WTC11 (cell line): ENCODE results near the gene ZNF547. TPM values are rescaled to one million over a fixed set of nuclear protein-coding genes. Genes with fewer than 3 reads are reported as not detected.

Source experiments
- ATAC-seq: fragments of 200-7000 bp; cut with Tn5 transposase; 2 replicates; pipeline ENCODE4 v1.10.0; 2021; ENCODE audit warnings: mild to moderate bottlenecking, moderate library complexity
- CTCF ChIA-PET: fragments of 300-600 bp; sonication (Branson Sonifier 250); formaldehyde crosslinking; loops from one replicate; lab custom pipeline; 2021; ENCODE audit warnings: antibody characterized with exemption; lab: Charles Lee
- POLR2A ChIA-PET: fragments of 350-600 bp; sonication (Branson Sonifier 250); formaldehyde crosslinking; loops from one replicate; lab custom pipeline; 2021; ENCODE audit warnings: antibody characterized with exemption; lab: Charles Lee
- DNase-seq: peaks from one replicate; pipeline ENCODE4 v3.0.0; 2021; ENCODE audit warnings: low spot score
- H3K27ac Mint-ChIP-seq: 2 replicates; pipeline ENCODE4 v1.8.0; 2021; ENCODE audit warnings: mixed read lengths
- H3K27me3 Mint-ChIP-seq: 2 replicates; pipeline ENCODE4 v1.8.0; 2021; ENCODE audit warnings: low read depth, mild to moderate bottlenecking, moderate library complexity, mixed read lengths
- H3K36me3 Mint-ChIP-seq: 2 replicates; pipeline ENCODE4 v1.8.0; 2021; ENCODE audit warnings: mixed read lengths
- H3K4me1 Mint-ChIP-seq: 2 replicates; pipeline ENCODE4 v1.8.0; 2022; ENCODE audit warnings: mixed read lengths
- H3K4me3 Mint-ChIP-seq: 2 replicates; pipeline ENCODE4 v1.8.0; 2021; ENCODE audit warnings: mild to moderate bottlenecking, moderate library complexity, mixed read lengths
- H3K9me3 Mint-ChIP-seq: 2 replicates; pipeline ENCODE4 v1.8.0; 2021; ENCODE audit warnings: mixed read lengths
- ATF1 ChIP-seq: sonication (generic); formaldehyde crosslinking; IDR thresholded peaks from 2 replicates; pipeline ENCODE4 v1.8.1; 2023; ENCODE audit warnings: mild to moderate bottlenecking, moderate library complexity, missing genetic modification reagents
- ATF3 ChIP-seq: sonication (generic); formaldehyde crosslinking; conservative IDR thresholded peaks from 2 replicates; pipeline ENCODE4 v1.8.1; 2022; ENCODE audit warnings: mild to moderate bottlenecking, missing genetic modification reagents
- CREM ChIP-seq: sonication (generic); formaldehyde crosslinking; IDR thresholded peaks from 2 replicates; pipeline ENCODE4 v1.8.1; 2022; ENCODE audit warnings: mild to moderate bottlenecking, missing genetic modification reagents, moderate library complexity
- ETV6 ChIP-seq: sonication (generic); formaldehyde crosslinking; IDR thresholded peaks from 2 replicates; pipeline ENCODE4 v1.8.1; 2022; ENCODE audit warnings: mild to moderate bottlenecking, missing genetic modification reagents
- GABPB1 ChIP-seq: sonication (generic); formaldehyde crosslinking; IDR thresholded peaks from 2 replicates; pipeline ENCODE4 v1.8.1; 2023; ENCODE audit warnings: mild to moderate bottlenecking, missing genetic modification reagents
- HMGXB4 ChIP-seq: sonication (generic); formaldehyde crosslinking; IDR thresholded peaks from 2 replicates; pipeline ENCODE4 v1.8.1; 2023; ENCODE audit warnings: mild to moderate bottlenecking, moderate library complexity, missing genetic modification reagents
- IRF1 ChIP-seq: sonication (generic); formaldehyde crosslinking; IDR thresholded peaks from 2 replicates; pipeline ENCODE4 v1.8.0; 2023; ENCODE audit warnings: missing genetic modification reagents
- JAZF1 ChIP-seq: fragments of 250-450 bp; sonication (Bioruptor Pico); IDR thresholded peaks from 2 replicates; pipeline ENCODE4 v1.9.0; 2021; ENCODE audit warnings: moderate library complexity, mild to moderate bottlenecking, inconsistent platforms
- NFYB ChIP-seq: sonication (generic); formaldehyde crosslinking; conservative IDR thresholded peaks from 2 replicates; pipeline ENCODE4 v1.8.0; 2022; ENCODE audit warnings: low read depth, missing genetic modification reagents
- NR2C2 ChIP-seq: sonication (generic); formaldehyde crosslinking; IDR thresholded peaks from 2 replicates; pipeline ENCODE4 v1.8.0; 2022; ENCODE audit warnings: mild to moderate bottlenecking, missing genetic modification reagents
- RELA ChIP-seq: sonication (generic); formaldehyde crosslinking; IDR thresholded peaks from 2 replicates; pipeline ENCODE4 v1.8.1; 2022; ENCODE audit warnings: missing genetic modification reagents, mild to moderate bottlenecking, borderline replicate concordance
- ZNF416 ChIP-seq: fragments of 250-450 bp; sonication (Bioruptor Pico); IDR thresholded peaks from 2 replicates; pipeline ENCODE4 v1.9.0; 2021; ENCODE audit warnings: mild to moderate bottlenecking, inconsistent platforms
- total RNA-seq: library from RNA; stranded (reverse); gene quantifications from 3 replicates; pipeline ENCODE4 v1.2.3, GENCODE V29; 2021
- TF ChIP-seq, protein P1 (sequence below): sonication (generic); formaldehyde crosslinking; conservative IDR thresholded peaks from 2 replicates; pipeline ENCODE4 v1.8.1; 2023; ENCODE audit warnings: mild to moderate bottlenecking, low read depth, missing genetic modification reagents, moderate library complexity
- TF ChIP-seq, protein P2 (sequence below): sonication (generic); formaldehyde crosslinking; IDR thresholded peaks from 2 replicates; pipeline ENCODE4 v1.8.0; 2023; ENCODE audit warnings: missing genetic modification reagents, mild to moderate bottlenecking, borderline replicate concordance
- TF ChIP-seq, protein P3 (sequence below): fragments of 250-450 bp; sonication (Bioruptor Pico); IDR thresholded peaks from 2 replicates; pipeline ENCODE4 v1.9.0; 2021; ENCODE audit warnings: mild to moderate bottlenecking, borderline replicate concordance
- TF ChIP-seq, protein P4 (sequence below): fragments of 250-450 bp; sonication (Bioruptor Pico); conservative IDR thresholded peaks from 2 replicates; pipeline ENCODE4 v1.9.0; 2021; ENCODE audit warnings: mild to moderate bottlenecking
- TF ChIP-seq, protein P5 (sequence below): sonication (generic); formaldehyde crosslinking; IDR thresholded peaks from 2 replicates; pipeline ENCODE4 v1.8.0; 2022; ENCODE audit warnings: mild to moderate bottlenecking, missing genetic modification reagents

Gene ZNF547
- total RNA-seq, 1 experiment from 2014 or later: 2.3 TPM

DNA sequence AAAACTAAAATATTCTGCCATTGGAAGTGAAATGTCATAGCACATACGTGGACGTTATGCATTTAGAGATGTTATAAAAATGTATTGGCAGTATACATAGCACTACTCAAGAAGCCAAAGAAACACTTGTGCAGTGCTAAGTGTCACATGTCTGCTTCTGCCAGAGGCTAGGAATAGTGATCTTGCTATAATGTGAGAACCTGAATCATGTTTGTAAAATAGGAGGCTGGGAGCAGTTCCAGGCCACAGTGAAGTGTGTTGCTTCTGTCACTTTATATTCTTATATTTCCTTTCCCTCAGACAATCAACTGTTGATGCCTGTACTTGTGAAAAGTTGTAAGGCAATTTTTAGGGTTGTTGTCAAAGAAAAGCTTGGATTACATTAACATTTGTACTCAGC, 3.4 kb downstream of the ZNF547 start:
- Mint-ChIP-seq H3K27me3 (no peaks in the 10 kb centered on the region), H3K27ac (no peak overlapping the region), H3K4me3 (no peak overlapping the region), H3K9me3 (no peaks in the 10 kb centered on the region), H3K36me3 (no peaks in the 10 kb centered on the region), H3K4me1 (peaks cover 10% of the 10 kb centered on the region)
- TF ChIP-seq HMGXB4 (CRISPR knock-in tag) (no peak), ATF3 (CRISPR knock-in tag) (no peak), JAZF1 (CRISPR knock-in tag) (no peak), ZNF416 (CRISPR knock-in tag) (no peak), CREM (no peak), RELA (CRISPR knock-in tag) (no peak)
- TF ChIP-seq, protein P1, sequence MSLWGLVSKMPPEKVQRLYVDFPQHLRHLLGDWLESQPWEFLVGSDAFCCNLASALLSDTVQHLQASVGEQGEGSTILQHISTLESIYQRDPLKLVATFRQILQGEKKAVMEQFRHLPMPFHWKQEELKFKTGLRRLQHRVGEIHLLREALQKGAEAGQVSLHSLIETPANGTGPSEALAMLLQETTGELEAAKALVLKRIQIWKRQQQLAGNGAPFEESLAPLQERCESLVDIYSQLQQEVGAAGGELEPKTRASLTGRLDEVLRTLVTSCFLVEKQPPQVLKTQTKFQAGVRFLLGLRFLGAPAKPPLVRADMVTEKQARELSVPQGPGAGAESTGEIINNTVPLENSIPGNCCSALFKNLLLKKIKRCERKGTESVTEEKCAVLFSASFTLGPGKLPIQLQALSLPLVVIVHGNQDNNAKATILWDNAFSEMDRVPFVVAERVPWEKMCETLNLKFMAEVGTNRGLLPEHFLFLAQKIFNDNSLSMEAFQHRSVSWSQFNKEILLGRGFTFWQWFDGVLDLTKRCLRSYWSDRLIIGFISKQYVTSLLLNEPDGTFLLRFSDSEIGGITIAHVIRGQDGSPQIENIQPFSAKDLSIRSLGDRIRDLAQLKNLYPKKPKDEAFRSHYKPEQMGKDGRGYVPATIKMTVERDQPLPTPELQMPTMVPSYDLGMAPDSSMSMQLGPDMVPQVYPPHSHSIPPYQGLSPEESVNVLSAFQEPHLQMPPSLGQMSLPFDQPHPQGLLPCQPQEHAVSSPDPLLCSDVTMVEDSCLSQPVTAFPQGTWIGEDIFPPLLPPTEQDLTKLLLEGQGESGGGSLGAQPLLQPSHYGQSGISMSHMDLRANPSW: no peak
- CTCF ChIA-PET: no interaction called here
- DNase-seq (no peak), ATAC-seq (no peak)
- POLR2A ChIA-PET: no interaction called here

DNA sequence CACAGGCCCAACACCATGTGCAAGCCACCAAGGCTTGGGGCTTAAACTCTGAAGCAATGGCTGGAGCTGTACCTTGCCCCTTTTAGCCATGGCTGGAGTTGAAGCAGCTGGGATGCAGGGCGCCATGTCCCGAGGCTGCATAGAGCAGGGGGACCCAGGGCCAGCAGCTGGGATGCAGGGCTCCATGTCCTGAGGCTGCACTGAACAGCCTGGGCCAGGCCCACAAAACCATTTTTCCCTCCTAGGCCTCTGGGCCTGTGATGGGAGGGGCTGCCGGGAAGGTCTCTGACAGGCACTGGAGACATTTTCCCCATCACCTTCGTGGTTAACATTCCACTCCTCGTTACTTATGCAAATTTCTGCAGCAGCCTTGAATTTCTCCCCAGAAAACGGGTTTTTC, 10.8 kb downstream of the ZNF547 start:
- Mint-ChIP-seq H3K4me3 (no peak overlapping the region), H3K36me3 (peaks cover 69% of the 10 kb centered on the region)
- no peak for TF ChIP-seq ATF1 (CRISPR knock-in tag)
- TF ChIP-seq, protein P2, sequence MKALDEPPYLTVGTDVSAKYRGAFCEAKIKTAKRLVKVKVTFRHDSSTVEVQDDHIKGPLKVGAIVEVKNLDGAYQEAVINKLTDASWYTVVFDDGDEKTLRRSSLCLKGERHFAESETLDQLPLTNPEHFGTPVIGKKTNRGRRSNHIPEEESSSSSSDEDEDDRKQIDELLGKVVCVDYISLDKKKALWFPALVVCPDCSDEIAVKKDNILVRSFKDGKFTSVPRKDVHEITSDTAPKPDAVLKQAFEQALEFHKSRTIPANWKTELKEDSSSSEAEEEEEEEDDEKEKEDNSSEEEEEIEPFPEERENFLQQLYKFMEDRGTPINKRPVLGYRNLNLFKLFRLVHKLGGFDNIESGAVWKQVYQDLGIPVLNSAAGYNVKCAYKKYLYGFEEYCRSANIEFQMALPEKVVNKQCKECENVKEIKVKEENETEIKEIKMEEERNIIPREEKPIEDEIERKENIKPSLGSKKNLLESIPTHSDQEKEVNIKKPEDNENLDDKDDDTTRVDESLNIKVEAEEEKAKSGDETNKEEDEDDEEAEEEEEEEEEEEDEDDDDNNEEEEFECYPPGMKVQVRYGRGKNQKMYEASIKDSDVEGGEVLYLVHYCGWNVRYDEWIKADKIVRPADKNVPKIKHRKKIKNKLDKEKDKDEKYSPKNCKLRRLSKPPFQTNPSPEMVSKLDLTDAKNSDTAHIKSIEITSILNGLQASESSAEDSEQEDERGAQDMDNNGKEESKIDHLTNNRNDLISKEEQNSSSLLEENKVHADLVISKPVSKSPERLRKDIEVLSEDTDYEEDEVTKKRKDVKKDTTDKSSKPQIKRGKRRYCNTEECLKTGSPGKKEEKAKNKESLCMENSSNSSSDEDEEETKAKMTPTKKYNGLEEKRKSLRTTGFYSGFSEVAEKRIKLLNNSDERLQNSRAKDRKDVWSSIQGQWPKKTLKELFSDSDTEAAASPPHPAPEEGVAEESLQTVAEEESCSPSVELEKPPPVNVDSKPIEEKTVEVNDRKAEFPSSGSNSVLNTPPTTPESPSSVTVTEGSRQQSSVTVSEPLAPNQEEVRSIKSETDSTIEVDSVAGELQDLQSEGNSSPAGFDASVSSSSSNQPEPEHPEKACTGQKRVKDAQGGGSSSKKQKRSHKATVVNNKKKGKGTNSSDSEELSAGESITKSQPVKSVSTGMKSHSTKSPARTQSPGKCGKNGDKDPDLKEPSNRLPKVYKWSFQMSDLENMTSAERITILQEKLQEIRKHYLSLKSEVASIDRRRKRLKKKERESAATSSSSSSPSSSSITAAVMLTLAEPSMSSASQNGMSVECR (CRISPR knock-in tag): no peak
- TF ChIP-seq GABPB1: no peak
- TF ChIP-seq, protein P3, sequence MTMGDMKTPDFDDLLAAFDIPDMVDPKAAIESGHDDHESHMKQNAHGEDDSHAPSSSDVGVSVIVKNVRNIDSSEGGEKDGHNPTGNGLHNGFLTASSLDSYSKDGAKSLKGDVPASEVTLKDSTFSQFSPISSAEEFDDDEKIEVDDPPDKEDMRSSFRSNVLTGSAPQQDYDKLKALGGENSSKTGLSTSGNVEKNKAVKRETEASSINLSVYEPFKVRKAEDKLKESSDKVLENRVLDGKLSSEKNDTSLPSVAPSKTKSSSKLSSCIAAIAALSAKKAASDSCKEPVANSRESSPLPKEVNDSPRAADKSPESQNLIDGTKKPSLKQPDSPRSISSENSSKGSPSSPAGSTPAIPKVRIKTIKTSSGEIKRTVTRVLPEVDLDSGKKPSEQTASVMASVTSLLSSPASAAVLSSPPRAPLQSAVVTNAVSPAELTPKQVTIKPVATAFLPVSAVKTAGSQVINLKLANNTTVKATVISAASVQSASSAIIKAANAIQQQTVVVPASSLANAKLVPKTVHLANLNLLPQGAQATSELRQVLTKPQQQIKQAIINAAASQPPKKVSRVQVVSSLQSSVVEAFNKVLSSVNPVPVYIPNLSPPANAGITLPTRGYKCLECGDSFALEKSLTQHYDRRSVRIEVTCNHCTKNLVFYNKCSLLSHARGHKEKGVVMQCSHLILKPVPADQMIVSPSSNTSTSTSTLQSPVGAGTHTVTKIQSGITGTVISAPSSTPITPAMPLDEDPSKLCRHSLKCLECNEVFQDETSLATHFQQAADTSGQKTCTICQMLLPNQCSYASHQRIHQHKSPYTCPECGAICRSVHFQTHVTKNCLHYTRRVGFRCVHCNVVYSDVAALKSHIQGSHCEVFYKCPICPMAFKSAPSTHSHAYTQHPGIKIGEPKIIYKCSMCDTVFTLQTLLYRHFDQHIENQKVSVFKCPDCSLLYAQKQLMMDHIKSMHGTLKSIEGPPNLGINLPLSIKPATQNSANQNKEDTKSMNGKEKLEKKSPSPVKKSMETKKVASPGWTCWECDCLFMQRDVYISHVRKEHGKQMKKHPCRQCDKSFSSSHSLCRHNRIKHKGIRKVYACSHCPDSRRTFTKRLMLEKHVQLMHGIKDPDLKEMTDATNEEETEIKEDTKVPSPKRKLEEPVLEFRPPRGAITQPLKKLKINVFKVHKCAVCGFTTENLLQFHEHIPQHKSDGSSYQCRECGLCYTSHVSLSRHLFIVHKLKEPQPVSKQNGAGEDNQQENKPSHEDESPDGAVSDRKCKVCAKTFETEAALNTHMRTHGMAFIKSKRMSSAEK (CRISPR knock-in tag): no peak
- TF ChIP-seq ETV6: no peak
- TF ChIP-seq, protein P4, sequence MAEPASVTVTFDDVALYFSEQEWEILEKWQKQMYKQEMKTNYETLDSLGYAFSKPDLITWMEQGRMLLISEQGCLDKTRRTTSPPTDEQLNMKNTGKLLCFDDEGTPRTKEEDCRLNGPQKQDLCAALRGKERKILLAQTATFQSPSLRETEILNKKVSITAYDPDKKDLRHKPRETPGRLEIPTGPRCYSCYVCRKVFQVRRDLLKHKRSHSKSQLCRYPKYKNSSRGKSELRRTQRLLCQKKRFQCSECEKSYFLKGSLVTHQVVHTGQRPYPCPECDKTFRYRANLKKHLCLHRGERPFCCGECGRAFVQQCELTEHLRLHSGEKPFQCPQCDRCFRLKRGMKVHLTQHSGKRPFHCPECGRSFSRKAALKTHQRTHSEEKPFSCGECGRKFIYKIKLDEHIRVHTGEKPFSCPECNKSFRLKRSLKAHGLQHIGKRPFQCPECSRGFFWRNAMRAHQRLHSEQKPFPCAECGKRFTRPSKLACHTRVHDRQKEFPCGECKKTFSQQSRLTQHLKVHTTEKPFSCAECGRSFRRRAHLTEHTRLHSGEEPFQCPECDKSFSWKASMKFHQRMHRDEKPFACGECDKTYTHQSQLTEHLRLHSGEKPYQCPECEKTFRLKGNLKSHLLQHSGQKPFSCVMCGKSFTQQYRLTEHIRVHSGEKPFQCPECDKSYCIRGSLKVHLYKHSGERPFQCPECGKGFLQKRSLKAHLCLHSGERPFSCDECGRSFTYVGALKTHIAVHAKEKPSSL (CRISPR knock-in tag): no peak
- TF ChIP-seq NFYB (CRISPR knock-in tag): no peak
- TF ChIP-seq IRF1 (CRISPR knock-in tag): no peak
- TF ChIP-seq NR2C2: no peak
- TF ChIP-seq, protein P5, sequence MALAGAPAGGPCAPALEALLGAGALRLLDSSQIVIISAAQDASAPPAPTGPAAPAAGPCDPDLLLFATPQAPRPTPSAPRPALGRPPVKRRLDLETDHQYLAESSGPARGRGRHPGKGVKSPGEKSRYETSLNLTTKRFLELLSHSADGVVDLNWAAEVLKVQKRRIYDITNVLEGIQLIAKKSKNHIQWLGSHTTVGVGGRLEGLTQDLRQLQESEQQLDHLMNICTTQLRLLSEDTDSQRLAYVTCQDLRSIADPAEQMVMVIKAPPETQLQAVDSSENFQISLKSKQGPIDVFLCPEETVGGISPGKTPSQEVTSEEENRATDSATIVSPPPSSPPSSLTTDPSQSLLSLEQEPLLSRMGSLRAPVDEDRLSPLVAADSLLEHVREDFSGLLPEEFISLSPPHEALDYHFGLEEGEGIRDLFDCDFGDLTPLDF: no peak

More for the DNA sequence above, 10.8 kb downstream of the ZNF547 start:
- Mint-ChIP-seq H3K9me3 (peaks cover 64% of the 10 kb centered on the region), H3K4me1 (no peaks in the 10 kb centered on the region), H3K27ac (no peak overlapping the region), H3K27me3 (peaks cover 3% of the 10 kb centered on the region; the same call in 1 of the 2 replicates)
- ATAC-seq (no peak), DNase-seq (no peak)
- POLR2A ChIA-PET: no interaction called here
- CTCF ChIA-PET: no interaction called here
